Lung (tissue), 12 donors: Measurements from ENCODE around the gene LDLRAP1. TPM values are rescaled to one million over a fixed set of nuclear protein-coding genes. Genes with fewer than 3 reads are reported as not detected.
A peak's percentile ranks its signal among the peaks of the same experiment; 100 is the strongest.

Experiments used
- ATAC-seq: fragments of 200-7000 bp; cut with Tn5 transposase; one replicate; pipeline ENCODE4 v1.9.1; 2020; ENCODE audit warnings: moderate number of reproducible peaks; ENCODE audit not compliant: insufficient read depth, low FRiP score
- DNase-seq, 3 donors: peaks; one replicate each; pipeline ENCODE4 v3.0.0-alpha.2; 2013 to 2017
- H3K27ac ChIP-seq, 2 donors: one replicate each; pipeline ENCODE4 v1.5.1; 2013; ENCODE audit warnings: mild to moderate bottlenecking in 2 of 2, moderate library complexity in 2 of 2, control low read depth in 1 of 2, inconsistent platforms in 1 of 2, low read depth in 1 of 2, low read length in 1 of 2
- H3K27me3 ChIP-seq, 3 donors: one replicate each; pipeline ENCODE4 v1.5.1; 2013; ENCODE audit warnings: low read length in 2 of 3; ENCODE audit not compliant: control insufficient read depth in 3 of 3, insufficient read depth in 3 of 3
- H3K36me3 ChIP-seq, 4 donors: one replicate each; pipeline ENCODE4 v1.5.1; 2013; ENCODE audit warnings: low read length in 4 of 4, mild to moderate bottlenecking in 1 of 4, moderate library complexity in 1 of 4; ENCODE audit not compliant: control insufficient read depth in 4 of 4, insufficient read depth in 4 of 4
- H3K4me1 ChIP-seq, 5 donors: one replicate each; pipeline ENCODE4 v1.5.1; 2013; ENCODE audit warnings: low read length in 5 of 5, mild to moderate bottlenecking in 2 of 5, moderate library complexity in 1 of 5; ENCODE audit not compliant: control insufficient read depth in 5 of 5, insufficient read depth in 5 of 5
- H3K4me3 ChIP-seq: one replicate; pipeline ENCODE4 v1.5.1; 2013; ENCODE audit warnings: mild to moderate bottlenecking, control low read depth, moderate library complexity
- H3K9ac ChIP-seq, 2 donors: one replicate each; pipeline ENCODE4 v1.5.1; 2013; ENCODE audit warnings: low read length in 2 of 2, control low read depth in 1 of 2; ENCODE audit not compliant: insufficient read depth in 1 of 2
- H3K9me3 ChIP-seq, 4 donors: one replicate each; pipeline ENCODE4 v1.5.1; 2013; ENCODE audit warnings: low read length in 3 of 4, mild to moderate bottlenecking in 1 of 4, moderate library complexity in 1 of 4; ENCODE audit not compliant: control insufficient read depth in 4 of 4, insufficient read depth in 3 of 4
- WGBS, 2 donors: extraction: QIAGEN DNeasy Blood & Tissue Kit; methylation state at CpG; one replicate each; pipeline ENCODE4 v1.1.7; 2013; 5-methylcytosine and 5-hydroxymethylcytosine counted together
- polyA plus RNA-seq, 2 donors: library from polyadenylated mRNA; stranded (reverse); fragments of 200-250 nt; gene quantifications; one replicate each; pipeline ENCODE4 v1.2.1, GENCODE V29; 2013
- total RNA-seq, 2 donors: library from RNA; depleted of rRNA in 1 of 2; stranded (reverse); fragments of >200 nt in 1 of 2; gene quantifications; one replicate each; pipeline ENCODE4 v1.2.1, GENCODE V29; 2014 to 2021
- TF ChIP-seq, protein P1 (sequence below): IDR thresholded peaks from 2 replicates; pipeline ENCODE4 v1.5.1; 2012; ENCODE audit warnings: mild to moderate bottlenecking; ENCODE audit errors: control extremely low read depth, extremely low read depth
- donor health status: control.
- donor health status: control.
- donor health status: Bipolar disorder and iron deficiency.
- donor health status: healthy.
- donor health status: DM: yes; HTN: yes; CAD: no.

The LDLRAP1 gene
- total and polyA plus RNA-seq, 4 donors = 15.2 to 23.4 (median 18.3) TPM

DNA sequence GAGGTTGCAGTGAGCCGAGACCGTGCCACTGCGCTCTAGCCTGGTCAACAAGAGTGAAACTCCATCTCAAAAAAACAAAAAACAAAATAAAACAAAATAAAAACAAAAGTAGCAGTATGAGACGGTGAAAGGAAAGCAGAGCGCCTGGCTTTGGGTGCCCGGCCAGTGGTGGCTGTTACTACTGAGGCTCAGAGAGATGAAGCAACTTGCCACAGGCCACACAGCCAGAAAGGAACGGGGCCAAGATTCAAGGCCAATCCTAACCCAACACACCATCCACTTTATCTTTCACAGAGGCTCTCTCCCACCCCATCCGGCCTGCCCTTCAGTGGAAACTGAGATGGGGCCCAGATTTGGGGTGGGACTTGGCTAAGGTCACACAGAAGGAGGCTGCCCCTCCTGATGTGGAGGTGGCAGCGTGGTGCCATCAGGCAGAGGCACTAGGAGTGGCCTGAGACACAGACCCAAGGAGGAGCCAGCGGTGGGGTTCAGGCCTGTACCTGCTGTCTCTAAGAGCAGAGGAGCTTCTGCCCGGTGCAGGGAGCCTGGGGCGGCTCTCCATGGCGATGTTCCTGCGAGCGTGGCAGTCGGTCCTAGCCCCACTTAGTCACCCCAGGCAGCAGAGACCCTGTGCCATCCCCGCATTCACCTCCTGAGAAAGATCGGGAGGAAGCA lies 33.2 kb downstream of the LDLRAP1 start:
- DNase-seq (no peak), ATAC-seq (no peak)
- TF ChIP-seq, protein P1, sequence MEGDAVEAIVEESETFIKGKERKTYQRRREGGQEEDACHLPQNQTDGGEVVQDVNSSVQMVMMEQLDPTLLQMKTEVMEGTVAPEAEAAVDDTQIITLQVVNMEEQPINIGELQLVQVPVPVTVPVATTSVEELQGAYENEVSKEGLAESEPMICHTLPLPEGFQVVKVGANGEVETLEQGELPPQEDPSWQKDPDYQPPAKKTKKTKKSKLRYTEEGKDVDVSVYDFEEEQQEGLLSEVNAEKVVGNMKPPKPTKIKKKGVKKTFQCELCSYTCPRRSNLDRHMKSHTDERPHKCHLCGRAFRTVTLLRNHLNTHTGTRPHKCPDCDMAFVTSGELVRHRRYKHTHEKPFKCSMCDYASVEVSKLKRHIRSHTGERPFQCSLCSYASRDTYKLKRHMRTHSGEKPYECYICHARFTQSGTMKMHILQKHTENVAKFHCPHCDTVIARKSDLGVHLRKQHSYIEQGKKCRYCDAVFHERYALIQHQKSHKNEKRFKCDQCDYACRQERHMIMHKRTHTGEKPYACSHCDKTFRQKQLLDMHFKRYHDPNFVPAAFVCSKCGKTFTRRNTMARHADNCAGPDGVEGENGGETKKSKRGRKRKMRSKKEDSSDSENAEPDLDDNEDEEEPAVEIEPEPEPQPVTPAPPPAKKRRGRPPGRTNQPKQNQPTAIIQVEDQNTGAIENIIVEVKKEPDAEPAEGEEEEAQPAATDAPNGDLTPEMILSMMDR = no peak
- Histone ChIP-seq H3K4me3 (no peak overlapping the region), H3K27ac (no peak overlapping the region), H3K27me3 (no peaks in the 10 kb centered on the region), H3K9me3 (no peaks in the 10 kb centered on the region), H3K4me1 (peaks cover 0 to 40% (median 8%) of the 10 kb centered on the region in 5 donors), H3K36me3 (no peaks in the 10 kb centered on the region), H3K9ac (no peak overlapping the region)
- WGBS, 2 donors = 90 to 93% methylated on average over 18 of the region's 18 CpGs

DNA sequence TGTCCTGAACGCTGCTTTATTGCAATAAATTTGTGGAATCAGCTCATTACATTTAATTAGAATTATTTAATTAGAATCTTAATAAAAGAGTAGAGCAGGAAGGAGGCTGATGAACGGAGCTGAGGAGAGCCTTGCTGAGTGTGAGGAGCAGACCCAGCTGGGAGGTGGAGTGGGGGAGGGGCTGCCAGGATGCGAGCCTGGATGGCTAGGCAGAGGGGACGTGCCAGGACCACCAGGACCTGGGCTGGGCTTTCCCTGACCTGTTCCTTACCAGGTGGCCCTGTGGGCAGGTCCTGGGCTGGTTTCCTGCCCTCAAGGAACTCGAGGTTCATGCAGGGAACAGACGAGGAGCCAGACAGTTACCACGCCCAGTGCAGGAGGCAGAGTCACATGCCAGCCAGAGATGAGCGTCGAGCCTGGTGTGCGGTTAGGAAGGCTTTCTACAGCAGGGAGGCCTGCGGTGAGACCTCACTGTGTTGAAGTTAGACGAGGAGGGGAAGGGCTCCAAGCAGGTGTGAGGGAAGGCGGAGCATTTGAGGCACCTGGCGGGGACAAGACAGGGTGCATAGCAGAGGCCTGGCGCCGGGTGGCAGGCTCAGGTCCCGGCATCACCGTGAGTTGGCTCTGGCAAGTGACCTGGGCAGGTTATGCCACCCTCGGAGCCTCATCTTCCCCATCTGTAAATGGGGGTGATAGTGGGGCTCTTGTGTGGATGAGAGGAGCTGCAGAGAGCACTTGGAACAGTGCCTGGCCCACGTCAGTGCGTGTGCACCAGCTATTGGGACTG lies 33.9 kb downstream of the LDLRAP1 start:
- no peaks in the 10 kb centered on the region for H3K36me3 ChIP-seq
- no peak overlapping the region for H3K4me3 ChIP-seq
- H3K4me1 ChIP-seq = peaks cover 0 to 44% (median 8%) of the 10 kb centered on the region in 5 donors
- H3K27ac ChIP-seq = no peak overlapping the region
- no peaks in the 10 kb centered on the region for H3K27me3 ChIP-seq
- no peak for ATAC-seq
- H3K9me3 ChIP-seq = no peaks in the 10 kb centered on the region
- TF ChIP-seq, protein P1 = no peak
- 85 to 86% methylated on average over 21 of the region's 21 CpGs for WGBS, 2 donors
- H3K9ac ChIP-seq = no peak overlapping the region
- DNase-seq = no peak

DNA sequence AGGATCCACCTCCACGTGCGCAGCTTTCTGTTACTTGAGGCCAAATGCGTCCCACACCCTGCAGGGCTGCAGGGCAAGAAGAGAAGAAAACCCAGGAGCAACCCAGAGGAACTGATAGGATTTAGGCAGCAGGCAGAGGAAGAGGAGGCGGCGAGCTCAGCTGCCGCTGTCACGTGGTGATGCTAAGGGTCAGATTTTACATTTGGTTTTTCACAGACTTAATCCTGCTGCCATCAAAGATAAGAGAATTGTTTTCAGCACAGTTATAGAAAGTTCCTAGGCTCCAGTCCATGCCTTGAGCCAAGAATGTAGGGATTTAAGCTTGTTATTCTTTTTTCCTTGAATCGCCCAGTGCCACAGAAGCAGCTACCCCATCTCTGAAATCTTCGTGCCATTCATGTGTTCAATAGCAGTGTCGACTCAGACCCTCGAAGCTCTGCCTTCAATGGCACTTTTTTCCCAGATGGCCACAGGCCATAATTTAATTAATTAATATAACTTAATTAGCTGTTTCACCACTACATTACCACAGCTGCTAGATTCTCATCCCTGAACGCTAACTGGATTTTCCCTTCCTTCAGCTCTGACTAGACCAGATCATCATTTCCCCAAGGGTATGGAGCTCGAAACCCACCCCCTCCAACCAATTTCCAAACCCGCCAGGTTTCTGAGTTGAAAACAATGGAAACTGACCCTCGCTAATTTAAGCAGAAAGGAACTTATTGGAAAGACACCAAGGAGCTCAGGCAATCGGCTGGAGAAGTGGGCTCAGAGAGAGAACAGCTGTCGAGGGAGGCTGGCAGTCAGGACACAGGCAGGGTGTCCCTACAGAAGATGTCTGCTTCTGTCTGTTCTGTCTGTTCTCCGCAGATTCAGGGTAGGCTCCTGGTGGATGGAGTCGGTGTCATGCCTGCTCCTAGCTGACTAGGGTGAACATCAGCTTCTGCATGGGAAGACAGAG lies 36.2 kb downstream of the LDLRAP1 start:
- H3K4me3 ChIP-seq = no peak overlapping the region
- TF ChIP-seq, protein P1 = no peak
- peak overlapping the region in 1 of 2 donors; percentile 35 for H3K27ac ChIP-seq
- ATAC-seq = no peak
- H3K9ac ChIP-seq = no peak overlapping the region
- H3K27me3 ChIP-seq = no peaks in the 10 kb centered on the region
- H3K36me3 ChIP-seq = no peaks in the 10 kb centered on the region
- H3K4me1 ChIP-seq = peaks cover 0 to 44% (median 6%) of the 10 kb centered on the region in 5 donors
- DNase-seq = peak; percentile 85 to 92 (median 90)
- 80 to 88% methylated on average over 19 of the region's 19 CpGs for WGBS, 2 donors
- H3K9me3 ChIP-seq = no peaks in the 10 kb centered on the region
